Spleen (tissue), 11 donors: Measurements from ENCODE around the gene TNS1. TPM values are rescaled to one million over a fixed set of nuclear protein-coding genes. Genes with fewer than 3 reads are reported as not detected.
"Not testable (repeated sequence)": the region's sequence is repeated elsewhere in the genome, so short reads cannot be mapped to it uniquely, and the experiment has no call there.

Experiments used
- DNase-seq: peaks from one replicate; pipeline ENCODE4 v3.0.0-alpha.2; 2020
- H3K27ac ChIP-seq, 8 donors: fragments of 200-600 bp; sonication (generic) in 7 of 8; 1 replicate in 4 of 8; 2 replicates in 4 of 8; pipeline versions ENCODE4 v1.5.0 to v1.8.0; 2016 to 2021; ENCODE audit warnings: inconsistent platforms in 4 of 8, mild to moderate bottlenecking in 4 of 8, moderate library complexity in 1 of 8
- H3K27me3 ChIP-seq, 7 donors: fragments of 200-600 bp; sonication (generic) in 6 of 7; replicated peaks in 1 of 7; 1 replicate in 4 of 7; 2 replicates in 3 of 7; pipeline versions ENCODE4 v1.5.0 to v1.8.0; 2016 to 2021; ENCODE audit warnings: inconsistent platforms in 3 of 7, mild to moderate bottlenecking in 1 of 7
- H3K36me3 ChIP-seq, 6 donors: fragments of 200-600 bp; sonication (generic) in 5 of 6; 1 replicate in 4 of 6; 2 replicates in 2 of 6; pipeline versions ENCODE4 v1.5.0 to v1.8.0; 2016 to 2021; ENCODE audit warnings: inconsistent platforms in 2 of 6
- H3K4me1 ChIP-seq, 6 donors: fragments of 200-600 bp; sonication (generic) in 5 of 6; 1 replicate in 3 of 6; 2 replicates in 3 of 6; pipeline versions ENCODE4 v1.5.0 to v1.8.0; 2016 to 2021; ENCODE audit warnings: inconsistent platforms in 3 of 6
- H3K4me3 ChIP-seq, 8 donors: fragments of 200-600 bp; sonication (generic) in 7 of 8; 1 replicate in 4 of 8; 2 replicates in 4 of 8; pipeline versions ENCODE4 v1.5.0 to v1.8.0; 2016 to 2021; ENCODE audit warnings: inconsistent platforms in 4 of 8, mild to moderate bottlenecking in 4 of 8, moderate library complexity in 2 of 8
- H3K9me3 ChIP-seq, 8 donors: fragments of 200-600 bp; sonication (generic) in 7 of 8; 1 replicate in 4 of 8; 2 replicates in 4 of 8; pipeline versions ENCODE4 v1.5.0 to v1.8.0; 2016 to 2021; ENCODE audit warnings: inconsistent platforms in 4 of 8
- POLR2A ChIP-seq, 3 donors: fragments of 450-650 bp; IDR thresholded peaks; one replicate each; pipeline ENCODE4 v1.5.1; 2017; ENCODE audit warnings: antibody characterized with exemption in 3 of 3, mild to moderate bottlenecking in 1 of 3
- POLR2AphosphoS5 ChIP-seq, 3 donors: sonication (generic); formaldehyde crosslinking; IDR thresholded peaks; one replicate each; pipeline ENCODE4 v1.5.1; 2017; ENCODE audit warnings: antibody characterized with exemption in 3 of 3
- WGBS, 5 donors: extraction: QIAGEN DNeasy Blood & Tissue Kit in 3 of 5; methylation state at CpG; one replicate each; pipeline versions ENCODE4 v1.1.5 to v1.1.7; 2013 to 2018; 5-methylcytosine and 5-hydroxymethylcytosine counted together
- intact Hi-C: fragments of 100-400 bp; cut with DNase I; formaldehyde crosslinking; loops from one replicate; pipeline ENCODE4 v1.15.0; 2023; ENCODE audit warnings: low total_unique reads
- polyA plus RNA-seq, 3 donors: library from polyadenylated mRNA; stranded (reverse); fragments of 200-250 nt; gene quantifications; one replicate each; pipeline ENCODE4 v1.2.1, GENCODE V29; 2013
- total RNA-seq, 7 donors: library from RNA; depleted of rRNA in 3 of 7; stranded (reverse); fragments of >200 nt in 3 of 7; fragmentation: NEBNext Ultra II Directional in 4 of 7; extraction: Animal tissue kit (Norgen Biotek cat#: 25700) in 4 of 7; gene quantifications; one replicate each; pipeline versions ENCODE4 v1.1.0 to v1.2.1, GENCODE V29; 2016 to 2021
- TF ChIP-seq, protein P1 (sequence below), 11 experiments: fragments of 200-600 bp in 7 of 11; fragments of 450-650 bp in 4 of 11; sonication (generic) in 4 of 11; IDR thresholded peaks in 8 of 11; conservative IDR thresholded peaks in 3 of 11; 1 replicate in 7 of 11; 2 replicates in 4 of 11; pipeline versions ENCODE4 v1.4.0 to v1.8.0; 2016 to 2021; ENCODE audit warnings: antibody characterized with exemption in 11 of 11, inconsistent platforms in 4 of 11, mild to moderate bottlenecking in 1 of 11
- donor health status: healthy with polysubstance abuse.
- donor health status: DM: no; HTN: no; CAD: no; lungs with moderate emphysema.
- donor health status: DM: no; HTN: no; CAD: no.
- donor health status: Bipolar disorder and iron deficiency.
- donor health status: healthy.
- donor health status: DM: no; HTN: no; CAD: no.
- donor health status: DM: yes; HTN: yes; CAD: no.

Gene TNS1
- total and polyA plus RNA-seq, 10 donors, result 6.9 to 580 (median 246) TPM

DNA sequence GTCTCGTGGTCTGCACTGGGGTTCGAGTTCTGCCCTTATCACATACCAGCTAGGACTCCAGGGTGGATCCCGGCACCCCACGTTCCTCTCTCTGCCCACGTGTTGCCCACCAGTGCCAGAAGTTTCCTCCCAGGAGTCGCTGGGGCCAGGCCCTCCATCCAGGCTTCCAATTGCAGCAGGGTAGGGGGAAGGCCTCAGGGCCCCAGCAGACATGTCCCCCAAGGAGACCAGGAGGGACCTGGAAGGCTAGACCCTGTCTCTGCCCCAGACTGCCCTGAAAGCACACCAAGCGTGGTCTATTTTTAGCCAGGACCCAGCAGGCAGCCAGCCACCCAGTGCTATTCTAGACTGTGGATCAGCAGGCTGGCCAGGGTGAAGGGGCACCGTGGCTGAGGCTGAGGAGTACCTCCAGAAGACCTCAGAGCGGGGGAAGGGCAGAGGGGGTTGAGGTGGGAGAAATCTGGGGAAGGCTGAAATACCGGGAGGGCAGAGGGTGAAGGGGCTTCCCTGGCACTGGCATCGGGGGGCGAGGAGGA lies 18.8 kb upstream of the TNS1 start:
- WGBS, 5 donors, result 64 to 88% (median 74%) methylated on average over 12 of the region's 12 CpGs
- Histone ChIP-seq H3K27ac (no peak overlapping the region), H3K4me1 (peaks cover 0 to 17% (median 3%) of the 10 kb centered on the region in 6 donors), H3K9me3 (no peaks in the 10 kb centered on the region), H3K36me3 (no peaks in the 10 kb centered on the region), H3K27me3 (no peaks in the 10 kb centered on the region), H3K4me3 (no peak overlapping the region)
- intact Hi-C loops, result no loop called here
- peak; percentile 51 for DNase-seq
- TF ChIP-seq POLR2AphosphoS5 (IDR thresholded peaks at IDR 0.05), result no peak
- TF ChIP-seq, protein P1, sequence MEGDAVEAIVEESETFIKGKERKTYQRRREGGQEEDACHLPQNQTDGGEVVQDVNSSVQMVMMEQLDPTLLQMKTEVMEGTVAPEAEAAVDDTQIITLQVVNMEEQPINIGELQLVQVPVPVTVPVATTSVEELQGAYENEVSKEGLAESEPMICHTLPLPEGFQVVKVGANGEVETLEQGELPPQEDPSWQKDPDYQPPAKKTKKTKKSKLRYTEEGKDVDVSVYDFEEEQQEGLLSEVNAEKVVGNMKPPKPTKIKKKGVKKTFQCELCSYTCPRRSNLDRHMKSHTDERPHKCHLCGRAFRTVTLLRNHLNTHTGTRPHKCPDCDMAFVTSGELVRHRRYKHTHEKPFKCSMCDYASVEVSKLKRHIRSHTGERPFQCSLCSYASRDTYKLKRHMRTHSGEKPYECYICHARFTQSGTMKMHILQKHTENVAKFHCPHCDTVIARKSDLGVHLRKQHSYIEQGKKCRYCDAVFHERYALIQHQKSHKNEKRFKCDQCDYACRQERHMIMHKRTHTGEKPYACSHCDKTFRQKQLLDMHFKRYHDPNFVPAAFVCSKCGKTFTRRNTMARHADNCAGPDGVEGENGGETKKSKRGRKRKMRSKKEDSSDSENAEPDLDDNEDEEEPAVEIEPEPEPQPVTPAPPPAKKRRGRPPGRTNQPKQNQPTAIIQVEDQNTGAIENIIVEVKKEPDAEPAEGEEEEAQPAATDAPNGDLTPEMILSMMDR (IDR thresholded peaks at IDR 0.05 in 8 of 11, conservative IDR thresholded peaks at IDR 0.05 in 3 of 11), result no peak
- no peak for TF ChIP-seq POLR2A (IDR thresholded peaks at IDR 0.05)

GRCh38 chr2:218020966-218021535 lies 18.3 kb upstream of the TNS1 start:
- H3K4me1 ChIP-seq, result peaks cover 0 to 17% (median 3%) of the 10 kb centered on the region in 6 donors
- intact Hi-C loops, result no loop called here
- 82 to 93% (median 87%) methylated on average over 6 of the region's 6 CpGs for WGBS, 5 donors
- H3K9me3 ChIP-seq, result no peaks in the 10 kb centered on the region
- TF ChIP-seq POLR2A (IDR thresholded peaks at IDR 0.05) (no peak), POLR2AphosphoS5 (IDR thresholded peaks at IDR 0.05) (no peak)
- TF ChIP-seq, protein P1 (IDR thresholded peaks at IDR 0.05 in 8 of 11, conservative IDR thresholded peaks at IDR 0.05 in 3 of 11), result no peak
- no peaks in the 10 kb centered on the region for H3K27me3 ChIP-seq
- H3K27ac ChIP-seq, result no peak overlapping the region
- H3K36me3 ChIP-seq, result no peaks in the 10 kb centered on the region
- DNase-seq, result peak; percentile 46
- no peak overlapping the region for H3K4me3 ChIP-seq

- peak; percentile 31 for DNase-seq
- no peak overlapping the region for H3K27ac ChIP-seq
- peaks cover 0 to 17% (median 3%) of the 10 kb centered on the region in 6 donors for H3K4me1 ChIP-seq
- H3K4me3 ChIP-seq, result no peak overlapping the region
- no peaks in the 10 kb centered on the region for H3K36me3 ChIP-seq
- intact Hi-C loops, result no loop called here
- WGBS, 5 donors, result 89 to 95% (median 91%) methylated on average over 5 of the region's 5 CpGs
- H3K27me3 ChIP-seq, result no peaks in the 10 kb centered on the region
- no peak for TF ChIP-seq POLR2A (IDR thresholded peaks at IDR 0.05)
- no peak for TF ChIP-seq POLR2AphosphoS5 (IDR thresholded peaks at IDR 0.05)
- TF ChIP-seq, protein P1 (IDR thresholded peaks at IDR 0.05 in 8 of 11, conservative IDR thresholded peaks at IDR 0.05 in 3 of 11), result no peak
- H3K9me3 ChIP-seq, result no peaks in the 10 kb centered on the region
Measured at GRCh38 chr2:218020281-218020680, 17.5 kb upstream of the TNS1 start.

- DNase-seq, result peak; percentile 55
- H3K27ac ChIP-seq, result no peak overlapping the region
- WGBS, 5 donors, result 58 to 74% (median 61%) methylated on average over 7 of the region's 7 CpGs
Measured at GRCh38 chr2:218019411-218020060, 16.7 kb upstream of the TNS1 start.

DNA sequence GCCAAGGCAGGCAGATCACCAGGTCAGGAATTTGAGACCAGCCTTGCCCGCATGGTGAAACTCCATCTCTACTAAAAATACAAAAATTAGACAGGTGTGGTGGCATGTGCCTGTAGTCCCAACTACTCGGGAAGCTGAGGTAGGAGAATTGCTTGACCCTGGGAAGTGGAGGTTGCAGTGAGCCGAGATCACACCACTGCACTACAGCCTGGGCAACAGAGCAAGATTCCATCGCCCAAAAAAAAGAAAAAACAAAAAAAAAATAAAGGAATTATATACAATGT lies 16.0 kb upstream of the TNS1 start:
- intact Hi-C loops, H3K27me3 ChIP-seq, DNase-seq, H3K4me3 ChIP-seq, H3K9me3 ChIP-seq, H3K36me3 ChIP-seq, H3K27ac ChIP-seq: not testable (repeated sequence)
- peaks cover 0 to 17% (median 3%) of the 10 kb centered on the region in 6 donors for H3K4me1 ChIP-seq
- WGBS, 5 donors, result 76 to 97% (median 84%) methylated on average over 4 of the region's 4 CpGs

More at GRCh38 chr2:218019411-218020060, 16.7 kb upstream of the TNS1 start:
- peaks cover 0 to 17% (median 3%) of the 10 kb centered on the region in 6 donors for H3K4me1 ChIP-seq
- TF ChIP-seq POLR2AphosphoS5 (IDR thresholded peaks at IDR 0.05) (no peak), POLR2A (IDR thresholded peaks at IDR 0.05) (no peak)
- TF ChIP-seq, protein P1 (IDR thresholded peaks at IDR 0.05 in 8 of 11, conservative IDR thresholded peaks at IDR 0.05 in 3 of 11), result no peak
- intact Hi-C loops, result no loop called here
- H3K27me3 ChIP-seq, result no peaks in the 10 kb centered on the region
- no peaks in the 10 kb centered on the region for H3K36me3 ChIP-seq
- no peaks in the 10 kb centered on the region for H3K9me3 ChIP-seq
- no peak overlapping the region for H3K4me3 ChIP-seq
